HG02973 (cell line): ENCODE measurements around the gene RNF112.
"Not testable (repeated sequence)": the region's sequence is repeated elsewhere in the genome, so short reads cannot be mapped to it uniquely, and the experiment has no call there.

Source experiments
- ATAC-seq: cut with Tn5 transposase; IDR thresholded peaks from one replicate; pipeline ENCODE4 v1.9.1; 2021; ENCODE audit warnings: moderate library complexity; ENCODE audit not compliant: unreplicated experiment

RNF112 gene

DNA sequence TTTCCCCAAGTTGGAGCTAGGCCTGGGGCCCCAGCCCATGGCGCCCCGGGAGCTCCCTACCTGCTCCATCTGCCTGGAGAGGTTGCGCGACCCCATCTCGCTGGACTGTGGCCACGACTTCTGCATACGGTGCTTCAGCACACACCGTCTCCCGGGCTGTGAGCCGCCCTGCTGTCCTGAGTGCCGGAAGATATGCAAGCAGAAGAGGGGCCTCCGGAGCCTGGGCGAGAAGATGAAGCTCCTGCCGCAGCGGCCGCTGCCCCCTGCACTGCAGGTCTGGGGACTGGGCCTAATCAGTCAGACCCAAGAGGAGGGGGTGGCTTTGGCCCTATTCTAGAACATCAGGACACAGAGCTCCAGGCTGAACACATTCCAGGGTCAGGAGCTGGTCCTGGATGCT lies 1.5 kb downstream of the RNF112 start:
- ATAC-seq: no peak

DNA sequence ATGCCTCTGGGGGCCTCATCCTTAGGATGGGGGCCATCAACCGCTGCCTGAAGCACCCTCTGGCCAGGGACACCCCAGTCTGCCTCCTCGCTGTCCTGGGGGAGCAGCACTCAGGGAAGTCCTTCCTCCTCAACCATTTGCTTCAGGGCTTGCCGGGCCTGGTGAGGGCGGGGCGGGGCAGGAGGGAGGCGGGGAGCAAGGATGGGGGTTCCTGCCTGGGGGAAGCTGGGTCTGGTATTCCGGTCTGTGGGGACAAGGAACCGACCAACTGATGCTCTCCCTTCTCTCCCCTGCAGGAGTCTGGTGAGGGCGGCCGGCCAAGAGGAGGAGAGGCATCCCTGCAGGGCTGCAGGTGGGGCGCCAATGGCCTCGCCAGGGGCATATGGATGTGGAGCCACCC lies 2.0 kb downstream of the RNF112 start:
- no peak for ATAC-seq

DNA sequence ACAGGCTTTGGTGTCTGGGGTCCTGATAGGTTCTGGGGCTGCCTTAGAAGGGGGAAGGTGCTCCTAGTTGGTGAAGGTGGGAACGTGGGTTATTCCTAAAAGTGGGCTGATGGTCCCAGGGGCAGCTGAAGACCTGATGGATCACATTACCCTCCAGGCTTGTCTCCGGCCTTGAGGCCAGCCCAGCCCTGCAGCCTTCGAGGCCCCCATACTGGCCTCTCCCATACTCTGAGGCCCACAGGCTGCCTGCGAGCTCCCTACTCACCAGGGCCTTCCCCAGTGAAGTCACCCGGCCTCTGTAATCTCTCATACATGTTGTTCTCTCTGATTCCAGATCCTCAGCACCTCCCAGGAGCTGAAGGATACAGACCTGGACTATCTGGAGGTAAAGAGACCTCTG lies 2.7 kb downstream of the RNF112 start:
- ATAC-seq: no peak

DNA sequence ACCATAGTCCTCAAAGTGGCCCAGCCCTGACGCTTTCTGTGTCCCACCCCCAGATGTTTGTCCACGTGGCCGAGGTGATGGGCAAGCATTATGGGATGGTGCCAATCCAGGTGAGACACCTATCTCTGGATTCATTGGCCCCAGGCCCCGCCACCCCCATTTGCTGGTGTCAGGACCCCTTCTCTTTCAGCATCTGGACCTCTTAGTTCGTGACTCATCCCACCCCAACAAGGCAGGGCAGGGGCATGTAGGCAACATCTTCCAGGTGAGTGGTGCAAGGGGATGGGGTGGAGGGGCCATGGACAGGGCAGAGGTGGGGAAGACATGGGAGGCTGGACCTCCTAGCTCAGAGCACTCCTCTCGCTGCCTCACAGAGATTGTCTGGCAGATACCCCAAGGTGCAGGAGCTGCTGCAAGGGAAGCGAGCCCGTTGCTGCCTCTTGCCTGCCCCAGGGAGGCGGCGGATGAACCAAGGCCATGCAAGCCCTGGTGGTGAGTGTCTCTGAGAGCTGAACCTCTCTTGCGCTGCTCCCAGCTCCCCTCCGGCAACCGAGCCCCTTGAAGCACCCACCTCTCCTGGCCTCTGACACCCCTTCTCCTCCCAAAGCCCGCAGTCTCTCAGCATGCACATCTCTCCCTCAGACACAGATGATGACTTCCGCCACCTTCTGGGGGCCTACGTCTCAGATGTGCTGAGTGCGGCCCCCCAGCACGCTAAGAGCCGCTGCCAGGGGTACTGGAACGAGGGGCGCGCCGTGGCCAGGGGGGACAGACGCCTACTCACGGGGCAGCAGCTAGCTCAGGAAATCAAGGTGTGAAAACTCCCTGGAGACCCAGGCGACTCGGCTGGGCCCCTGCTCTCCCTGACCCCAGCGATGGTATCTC lies 3.6 kb downstream of the RNF112 start:
- no peak for ATAC-seq

DNA sequence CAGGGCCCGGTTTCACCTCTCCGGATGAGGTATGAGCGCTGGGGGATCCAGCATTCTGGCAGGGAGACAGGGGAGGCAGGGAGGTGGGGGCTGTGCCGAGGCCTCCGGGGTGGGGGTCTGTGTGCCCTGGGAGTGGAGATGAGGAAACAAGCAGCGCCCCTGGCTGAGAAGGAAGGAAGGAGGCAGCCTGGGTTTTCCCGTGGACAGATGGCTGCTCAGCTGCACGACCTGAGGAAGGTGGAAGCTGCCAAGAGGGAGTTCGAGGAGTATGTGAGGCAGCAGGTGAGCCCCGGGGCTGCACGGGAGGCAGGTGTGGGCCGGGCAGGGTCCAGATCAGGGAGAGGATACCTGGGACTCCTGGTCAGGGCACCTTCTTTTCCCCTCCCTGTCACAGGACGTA lies 4.3 kb downstream of the RNF112 start:
- ATAC-seq: no peak

DNA sequence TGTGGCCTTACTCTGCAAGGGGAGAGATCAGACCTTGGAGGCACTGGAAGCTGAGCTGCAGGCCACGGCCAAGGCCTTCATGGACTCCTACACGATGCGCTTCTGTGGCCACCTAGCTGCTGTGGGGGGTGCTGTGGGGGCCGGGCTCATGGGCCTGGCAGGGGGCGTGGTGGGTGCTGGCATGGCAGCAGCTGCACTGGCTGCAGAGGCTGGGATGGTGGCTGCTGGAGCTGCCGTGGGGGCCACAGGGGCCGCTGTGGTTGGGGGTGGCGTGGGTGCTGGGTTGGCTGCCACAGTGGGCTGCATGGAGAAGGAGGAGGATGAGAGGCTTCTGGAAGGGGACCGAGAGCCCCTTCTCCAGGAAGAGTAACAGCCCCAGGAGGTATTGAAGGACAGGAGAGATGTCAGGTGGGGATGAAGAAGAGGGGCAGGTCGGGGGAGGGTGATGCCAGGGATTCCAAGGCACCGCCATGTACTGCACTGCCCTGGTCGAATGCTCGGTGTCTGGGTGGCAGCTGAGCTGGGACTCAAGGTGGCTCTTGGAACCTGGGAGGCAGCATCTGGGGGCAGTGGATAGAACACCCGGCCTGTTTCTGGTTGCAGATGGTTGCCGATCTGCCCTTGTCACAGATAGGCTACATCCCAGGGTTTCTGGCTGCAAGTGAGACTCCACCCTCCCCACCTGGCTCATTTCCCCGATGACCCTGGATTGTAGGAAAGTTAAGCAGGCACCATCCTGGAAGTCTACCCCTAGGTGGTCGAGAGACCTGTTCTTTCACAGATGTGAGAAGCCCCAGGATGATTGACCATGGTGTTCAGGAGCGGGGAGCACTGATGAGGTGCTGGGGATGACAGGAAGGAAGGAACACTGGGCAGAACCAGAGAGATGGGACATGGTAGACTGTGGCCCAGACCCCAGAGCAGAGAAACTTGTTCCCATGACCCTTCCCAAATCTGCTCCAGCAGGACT lies 5.1 kb downstream of the RNF112 start:
- no peak for ATAC-seq

DNA sequence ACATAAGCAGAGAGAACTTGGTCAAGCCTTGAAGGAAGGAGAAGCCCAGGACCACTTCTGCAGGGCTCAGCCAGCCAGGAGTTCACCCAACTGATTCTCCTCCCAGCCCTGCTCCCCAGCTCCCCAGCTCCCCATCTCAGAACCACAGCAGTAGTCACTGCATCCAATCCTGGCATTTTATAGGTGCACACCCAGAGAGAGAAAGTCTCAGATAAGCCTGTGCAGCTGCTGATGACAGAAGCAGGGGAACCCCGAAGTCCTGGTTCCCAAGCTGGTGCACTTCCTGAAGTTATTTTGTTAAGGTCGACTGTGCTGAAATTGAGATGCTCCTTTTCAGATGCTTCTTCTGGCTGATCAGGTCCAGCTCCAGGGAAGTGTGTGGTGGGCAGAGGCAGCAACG lies 6.6 kb downstream of the RNF112 start:
- ATAC-seq: no peak

DNA sequence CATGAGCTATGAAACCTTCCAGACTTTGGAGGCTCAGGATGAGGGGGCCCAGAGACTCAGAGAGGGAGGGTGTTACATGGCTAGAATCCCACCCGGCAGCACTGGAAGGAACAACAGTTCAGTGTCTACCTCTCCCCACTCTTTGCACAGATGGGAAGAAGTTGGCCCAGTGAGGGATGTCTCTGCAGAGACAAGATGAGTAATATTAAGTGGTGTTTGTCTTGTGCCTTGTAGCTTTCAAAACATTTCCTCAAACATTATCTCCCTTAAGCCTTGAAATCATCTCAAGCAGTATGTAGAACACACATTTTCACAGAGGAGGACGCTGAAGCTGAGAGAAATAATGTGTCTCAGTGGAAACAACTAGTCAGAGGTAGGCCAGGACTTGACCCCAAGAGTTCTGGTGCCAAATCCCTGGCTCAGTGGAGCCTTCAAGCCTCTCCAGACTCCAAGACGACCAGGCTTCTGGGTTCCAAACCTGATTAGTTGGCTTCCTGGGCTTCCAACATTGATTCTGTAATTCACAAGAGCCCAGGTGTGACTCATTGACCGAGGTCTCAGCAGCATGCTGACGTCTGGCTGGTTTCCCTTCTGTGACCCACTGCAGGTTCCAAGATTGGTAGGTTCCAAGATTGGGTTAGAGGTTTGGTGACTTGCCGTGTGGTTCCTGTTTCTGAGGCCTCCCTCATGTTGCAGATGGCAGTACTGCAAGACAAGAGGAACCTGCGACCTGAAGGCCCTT lies 7.4 kb downstream of the RNF112 start:
- no peak for ATAC-seq

DNA sequence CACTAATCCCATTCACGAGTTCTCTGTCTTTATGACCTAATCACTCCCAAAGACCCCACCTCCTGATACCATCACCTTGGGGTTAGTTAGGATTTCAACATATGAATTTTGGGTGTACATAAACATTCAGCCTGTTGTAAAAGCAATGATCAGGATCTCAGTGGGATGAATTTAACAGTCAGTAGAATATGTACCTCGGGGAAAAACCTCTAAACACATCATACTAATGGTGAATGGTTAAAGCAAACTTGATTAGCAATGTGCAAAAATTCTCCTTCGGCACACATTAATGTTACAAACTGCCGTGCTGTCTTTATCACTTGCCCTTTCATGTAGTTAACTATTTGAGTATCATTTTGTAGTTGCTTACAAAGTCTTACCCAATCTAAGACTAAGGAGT lies 10.2 kb downstream of the RNF112 start:
- no peak for ATAC-seq

DNA sequence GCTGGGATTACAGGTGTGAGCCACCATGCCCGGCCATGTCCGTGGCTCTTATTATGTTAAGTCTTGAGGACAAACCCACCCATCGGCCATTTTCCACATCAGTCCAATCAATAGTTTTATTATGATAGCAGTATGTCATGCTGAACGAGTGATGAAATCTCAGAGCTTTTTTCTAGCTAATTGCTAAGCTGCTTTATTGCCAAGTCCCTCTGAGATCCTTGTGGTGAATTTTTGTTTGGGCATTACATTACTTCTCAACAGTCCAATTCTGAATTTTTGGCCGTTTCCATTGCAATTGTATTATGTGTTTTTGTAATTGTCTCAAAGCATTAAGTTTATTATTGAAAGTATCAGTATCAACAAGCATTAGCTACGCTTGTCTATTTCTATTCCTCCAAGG lies 10.9 kb downstream of the RNF112 start:
- ATAC-seq: no peak

DNA sequence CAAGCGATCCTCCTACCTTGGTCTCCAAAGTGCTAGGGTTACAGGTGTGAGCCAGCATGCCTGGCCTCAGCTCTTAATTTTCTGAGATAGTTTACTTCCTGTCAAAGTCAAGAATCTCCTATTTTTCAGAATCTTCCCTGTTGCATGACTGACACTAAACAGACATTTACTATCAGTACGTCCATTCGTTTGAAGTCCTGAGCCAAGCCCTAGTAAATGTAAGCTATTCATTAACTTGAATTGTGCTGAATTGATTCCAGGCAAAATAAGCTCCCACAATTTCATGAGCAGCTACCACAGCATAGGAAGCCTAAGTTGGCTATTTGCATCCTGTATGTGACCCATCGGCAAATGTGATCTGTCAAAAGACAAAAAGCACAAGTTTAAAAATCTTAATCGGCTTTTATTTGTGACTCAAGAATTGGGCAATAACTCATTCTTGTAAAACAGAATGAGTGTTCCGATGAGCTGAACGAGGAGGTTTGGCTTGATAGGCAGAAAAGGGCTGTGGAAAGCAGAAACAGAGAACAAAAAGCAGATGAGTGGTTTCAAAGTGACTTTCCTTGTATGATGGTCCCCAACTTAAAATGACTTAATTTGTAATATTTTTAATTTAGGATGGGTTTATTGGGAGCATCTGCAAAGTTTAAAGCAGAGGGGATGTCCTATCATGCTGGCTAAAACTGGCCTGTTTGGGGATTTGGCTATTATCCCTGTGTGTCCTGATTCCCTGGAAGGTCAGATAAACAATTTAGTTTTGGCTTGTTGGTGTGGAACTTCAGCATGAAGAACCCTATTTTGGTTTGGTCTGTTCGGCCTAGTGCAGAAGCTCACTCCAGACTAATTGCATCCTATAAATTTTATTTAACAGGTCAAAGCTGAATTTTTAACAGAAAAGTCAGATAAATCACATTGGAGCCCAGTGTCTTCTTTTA lies 14.2 kb downstream of the RNF112 start:
- ATAC-seq: no peak

DNA sequence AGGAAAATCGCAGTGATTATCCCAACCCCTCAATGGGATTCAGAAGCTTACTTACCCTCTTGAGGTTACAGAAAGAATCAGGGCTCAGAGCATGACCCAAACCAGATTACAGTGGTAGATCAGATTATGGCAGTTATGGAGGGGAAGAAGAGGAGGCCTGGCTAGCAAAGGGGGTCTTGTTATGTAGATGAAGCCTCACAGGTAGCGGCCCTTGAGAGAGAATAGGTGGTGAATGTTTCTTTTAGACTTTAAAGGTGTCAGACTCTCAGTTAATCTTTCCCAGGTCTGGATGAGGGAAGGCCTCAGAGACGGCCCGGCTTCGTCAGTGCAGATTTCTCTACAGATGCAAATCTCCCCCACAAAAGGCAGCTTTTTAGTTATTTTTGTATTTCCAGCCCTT lies 15.6 kb downstream of the RNF112 start:
- ATAC-seq: no peak

DNA sequence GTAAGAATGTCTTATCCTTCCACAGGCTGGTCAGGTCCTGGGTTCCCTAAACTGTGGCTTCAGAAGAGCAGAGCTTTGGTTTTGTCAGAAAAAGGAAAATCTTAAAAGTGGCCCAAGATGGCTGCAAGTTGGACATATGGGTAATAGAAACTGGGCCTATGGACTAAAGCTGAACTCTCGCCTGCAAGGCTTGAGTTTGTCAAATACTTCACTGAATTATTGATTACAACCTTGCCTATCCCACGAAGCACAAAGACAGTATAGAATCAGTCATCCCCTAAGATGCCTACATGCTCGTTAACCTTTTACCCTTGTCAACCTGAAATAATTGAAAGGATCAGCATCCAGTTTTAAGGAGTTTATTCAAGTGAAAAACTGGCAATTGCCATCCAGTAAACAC lies 20.7 kb downstream of the RNF112 start:
- no peak for ATAC-seq

DNA sequence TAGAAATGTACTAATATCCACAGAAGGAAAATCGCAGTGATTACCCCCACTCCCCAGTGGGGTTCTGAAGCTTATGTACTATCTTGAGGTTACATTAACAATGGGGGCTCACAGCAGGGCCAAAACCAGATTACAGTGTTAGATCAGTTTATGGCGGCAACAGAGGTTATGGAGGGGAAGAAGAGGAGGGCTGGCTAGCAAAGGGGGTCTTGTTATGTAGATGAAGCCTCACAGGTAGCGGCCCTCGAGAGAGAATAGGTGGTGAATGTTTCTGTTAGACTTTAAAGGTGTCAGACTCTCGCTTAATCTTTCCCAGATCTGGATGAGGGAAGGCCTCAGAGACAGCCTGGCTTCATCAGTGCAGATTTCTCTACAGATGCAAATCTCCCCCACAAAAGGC lies 22.2 kb downstream of the RNF112 start:
- no peak for ATAC-seq

DNA sequence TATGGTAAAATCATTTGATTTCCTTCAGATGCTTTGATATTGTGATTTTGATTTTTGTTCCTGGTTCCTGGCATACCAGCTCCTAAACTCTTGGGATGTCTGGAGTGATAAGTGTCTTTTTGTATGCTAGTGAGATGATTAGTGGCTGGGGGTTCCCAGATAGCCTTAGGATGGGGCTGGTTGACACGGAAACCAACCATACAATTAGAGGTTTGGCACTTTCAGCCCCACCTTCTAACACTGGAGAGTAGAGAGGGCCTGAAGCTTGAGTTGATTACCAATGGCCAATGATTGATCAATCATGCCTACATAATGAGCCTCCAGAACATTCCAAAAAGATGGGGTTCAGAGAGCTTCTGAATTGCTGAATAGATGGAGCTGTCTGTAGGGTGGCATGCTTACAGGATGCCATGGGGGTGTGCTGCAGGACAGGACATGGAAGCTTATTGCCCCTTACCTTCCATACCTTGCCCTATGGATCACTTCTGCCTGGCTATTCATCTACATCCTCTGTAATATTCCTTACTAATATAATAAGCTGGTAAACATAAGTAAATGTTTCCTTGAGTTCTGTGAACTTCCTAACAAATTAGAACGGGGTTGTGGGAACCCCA lies 22.8 kb downstream of the RNF112 start:
- no peak for ATAC-seq

DNA sequence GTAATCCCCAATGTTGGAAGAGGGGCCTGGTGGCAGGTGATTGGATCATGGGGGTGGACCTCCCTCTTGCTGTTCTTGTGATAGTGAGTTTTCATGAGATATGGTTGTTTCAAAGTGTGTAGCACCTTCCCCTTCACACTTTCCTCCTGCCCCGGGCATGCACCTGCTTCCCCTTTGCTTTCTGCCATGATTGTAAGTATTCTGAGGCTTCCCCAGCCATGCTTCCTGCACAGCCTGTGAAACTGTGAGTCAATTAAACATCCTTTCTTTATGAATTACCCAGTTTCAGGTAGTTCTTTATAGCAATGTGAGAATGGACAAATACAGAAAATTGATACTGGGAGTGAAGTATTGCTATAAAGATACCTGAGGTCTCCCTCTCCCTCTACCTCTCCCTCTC lies 29.4 kb downstream of the RNF112 start:
- no peak for ATAC-seq

DNA sequence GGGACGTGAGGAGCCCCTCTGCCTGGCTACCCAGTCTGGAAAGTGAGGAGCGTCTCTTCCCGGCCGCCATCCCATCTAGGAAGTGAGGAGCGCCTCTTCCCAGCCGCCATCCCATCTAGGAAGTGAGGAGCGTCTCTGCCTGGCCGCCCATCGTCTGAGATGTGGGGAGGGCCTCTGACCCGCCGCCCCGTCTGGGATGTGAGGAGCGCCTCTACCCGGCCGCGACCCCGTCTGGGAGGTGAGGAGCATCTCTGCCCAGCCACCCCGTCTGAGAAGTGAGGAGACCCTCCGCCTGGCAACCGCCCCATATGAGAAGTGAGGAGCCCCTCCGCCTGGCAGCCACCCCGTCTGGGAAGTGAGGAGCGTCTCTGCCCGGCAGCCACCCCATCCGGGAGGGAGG lies 30.3 kb downstream of the RNF112 start:
- ATAC-seq: not testable (repeated sequence)

DNA sequence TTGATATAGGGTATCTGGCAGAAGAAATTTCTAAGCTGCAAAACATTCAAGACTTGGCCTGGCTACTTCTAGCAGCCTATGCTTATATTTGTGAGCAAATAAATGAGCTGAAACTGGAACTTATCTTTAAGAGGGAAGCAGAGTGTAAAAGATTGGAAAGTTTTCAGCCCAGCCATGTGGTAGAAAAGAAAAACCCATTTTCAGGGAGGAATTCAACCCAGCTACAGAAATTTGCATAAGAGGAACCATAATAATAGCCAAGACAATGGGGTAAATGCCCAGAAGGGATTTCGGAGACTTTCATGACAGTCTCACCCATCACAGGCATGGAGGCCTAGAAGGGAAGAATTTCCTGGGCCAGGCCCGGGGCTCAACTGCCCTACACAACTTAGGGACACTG lies 31.7 kb downstream of the RNF112 start:
- no peak for ATAC-seq

DNA sequence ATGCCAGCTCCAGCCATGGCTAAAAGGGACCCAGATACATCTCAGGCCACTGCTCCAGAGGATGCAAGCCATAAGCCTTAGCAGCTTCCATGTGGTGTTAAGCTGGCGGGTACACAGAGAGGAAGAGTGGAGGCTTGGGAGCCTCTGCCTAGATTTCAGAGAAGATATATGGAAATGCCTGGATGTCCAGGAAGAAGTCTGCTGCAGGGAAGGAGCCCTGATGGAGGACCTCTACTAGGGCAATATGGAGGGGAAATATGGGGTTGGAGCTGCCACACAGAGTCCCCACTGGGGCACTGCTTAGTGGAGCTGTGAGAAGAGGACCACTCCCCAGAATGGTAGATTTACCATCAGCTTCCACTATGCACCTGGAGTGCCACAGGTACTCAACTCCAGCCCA lies 32.1 kb downstream of the RNF112 start:
- ATAC-seq: no peak

DNA sequence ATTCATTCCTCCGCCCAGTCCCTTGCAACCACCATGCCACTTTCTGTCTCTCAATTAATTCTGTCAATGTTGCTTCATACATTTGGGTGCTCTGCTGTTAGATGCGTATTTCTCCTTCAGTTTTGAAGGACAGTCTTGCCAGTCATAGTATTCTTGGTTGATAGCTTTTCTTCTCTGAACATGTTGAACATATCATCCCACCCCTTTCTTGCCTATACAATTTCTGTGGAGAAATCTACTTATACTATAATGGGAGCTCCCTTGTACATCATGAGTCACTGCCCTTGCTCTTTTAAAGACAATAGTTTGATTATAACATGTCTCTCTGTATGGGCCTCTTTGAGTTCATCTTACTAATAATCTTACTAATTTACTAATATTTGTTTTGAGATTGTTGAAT lies 34.1 kb downstream of the RNF112 start:
- ATAC-seq: no peak
